NCI-H524 treated with DMSO at 0.1 percent for 48 hours (cell line): Measurements from ENCODE around the gene ITGA4.
A peak's percentile ranks its signal among the peaks of the same experiment; 100 is the strongest.

ENCODE experiments used
- DNase-seq: peaks from one replicate; lab custom pipeline; 2025; lab: John Stamatoyannopoulos, UW

The ITGA4 gene

GRCh38 chr2:181515719-181516118 is 58.5 kb downstream of the ITGA4 start:
- no peak for DNase-seq

- DNase-seq = no peak
These were observed 59.8 kb downstream of the ITGA4 start for GRCh38 chr2:181516992-181517391.

- DNase-seq = no peak
These were observed 60.6 kb downstream of the ITGA4 start for GRCh38 chr2:181517685-181518301.

- DNase-seq = no peak
These were observed 63.1 kb downstream of the ITGA4 start for GRCh38 chr2:181520253-181520652.

GRCh38 chr2:181523756-181524155 is 66.6 kb downstream of the ITGA4 start:
- no peak for DNase-seq

GRCh38 chr2:181526014-181526413 is 68.8 kb downstream of the ITGA4 start:
- no peak for DNase-seq

GRCh38 chr2:181527058-181527457 is 69.9 kb downstream of the ITGA4 start:
- DNase-seq = no peak

- no peak for DNase-seq
These were observed 71.3 kb downstream of the ITGA4 start for GRCh38 chr2:181528441-181528840.

GRCh38 chr2:181536730-181537129 is 79.5 kb downstream of the ITGA4 start:
- no peak for DNase-seq

- no peak for DNase-seq
These were observed 83.2 kb downstream of the ITGA4 start for GRCh38 chr2:181540421-181540820.

- no peak for DNase-seq
These were observed 85.0 kb downstream of the ITGA4 start for GRCh38 chr2:181542170-181542569.

- DNase-seq = no peak
These were observed 88.9 kb downstream of the ITGA4 start for GRCh38 chr2:181546086-181546485.

- DNase-seq = no peak
These were observed 95.6 kb downstream of the ITGA4 start for GRCh38 chr2:181552808-181553207.

- no peak for DNase-seq
These were observed 96.1 kb downstream of the ITGA4 start for GRCh38 chr2:181553244-181553643.

- DNase-seq = peak; percentile 14
These were observed 97.1 kb downstream of the ITGA4 start for GRCh38 chr2:181554061-181554830.

- no peak for DNase-seq
These were observed 101.2 kb downstream of the ITGA4 start for GRCh38 chr2:181558371-181558770.

GRCh38 chr2:181563101-181563692 is 106.0 kb downstream of the ITGA4 start:
- DNase-seq = no peak

GRCh38 chr2:181566334-181567032 is 109.3 kb downstream of the ITGA4 start:
- no peak for DNase-seq

GRCh38 chr2:181570059-181570458 is 112.9 kb downstream of the ITGA4 start:
- DNase-seq = no peak

GRCh38 chr2:181570833-181571661 is 113.9 kb downstream of the ITGA4 start:
- no peak for DNase-seq

GRCh38 chr2:181573140-181573736 is 116.1 kb downstream of the ITGA4 start:
- DNase-seq = peak; percentile 54
